Stimulated activated CD4-positive, alpha-beta T cell treated with anti-CD3 and anti-CD28 coated beads, Interleukin-1b, Interleukin-23, amount 100 ng/mL, for 48 hours (primary cell): ENCODE results near the gene PYGB.

Experiments
- DNase-seq: peaks from one replicate; pipeline ENCODE4 v3.0.0-alpha.2; 2020

PYGB gene

DNA sequence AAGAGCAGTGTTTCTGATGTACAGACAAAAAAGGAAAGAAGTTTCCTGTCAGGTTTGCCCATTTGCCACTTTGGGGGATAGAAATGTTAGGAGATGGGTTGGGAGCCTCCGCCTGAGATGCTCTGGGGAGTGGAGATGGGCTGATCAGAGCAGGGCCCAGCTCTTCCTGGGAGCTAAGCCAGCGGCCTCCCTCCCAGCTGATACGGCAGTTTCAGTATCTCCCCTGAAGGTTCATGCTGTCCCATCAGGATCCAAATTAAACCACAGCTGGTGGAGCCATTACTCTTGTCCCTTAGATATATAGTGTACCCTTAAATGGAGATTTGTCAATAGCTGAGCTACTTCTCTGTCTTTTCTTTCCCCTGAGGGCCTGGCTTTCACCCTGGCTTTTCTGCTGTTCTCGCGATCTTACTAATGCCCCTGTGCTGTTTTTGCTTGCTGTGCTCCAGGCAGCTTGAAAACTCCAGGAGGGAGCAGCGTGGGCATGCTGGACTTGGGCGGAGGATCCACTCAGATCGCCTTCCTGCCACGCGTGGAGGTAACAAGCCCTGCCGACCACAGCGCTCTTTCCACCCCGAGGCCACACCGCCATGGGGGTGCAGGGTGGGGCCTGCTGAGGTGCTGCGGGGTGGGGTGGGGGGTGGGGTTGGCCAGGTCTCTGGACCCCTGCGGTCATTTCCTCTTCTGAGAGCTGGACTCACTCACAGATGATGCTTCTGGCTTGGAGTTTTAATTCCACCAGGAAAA lies 31.5 kb upstream of the PYGB start:
- no peak for DNase-seq

DNA sequence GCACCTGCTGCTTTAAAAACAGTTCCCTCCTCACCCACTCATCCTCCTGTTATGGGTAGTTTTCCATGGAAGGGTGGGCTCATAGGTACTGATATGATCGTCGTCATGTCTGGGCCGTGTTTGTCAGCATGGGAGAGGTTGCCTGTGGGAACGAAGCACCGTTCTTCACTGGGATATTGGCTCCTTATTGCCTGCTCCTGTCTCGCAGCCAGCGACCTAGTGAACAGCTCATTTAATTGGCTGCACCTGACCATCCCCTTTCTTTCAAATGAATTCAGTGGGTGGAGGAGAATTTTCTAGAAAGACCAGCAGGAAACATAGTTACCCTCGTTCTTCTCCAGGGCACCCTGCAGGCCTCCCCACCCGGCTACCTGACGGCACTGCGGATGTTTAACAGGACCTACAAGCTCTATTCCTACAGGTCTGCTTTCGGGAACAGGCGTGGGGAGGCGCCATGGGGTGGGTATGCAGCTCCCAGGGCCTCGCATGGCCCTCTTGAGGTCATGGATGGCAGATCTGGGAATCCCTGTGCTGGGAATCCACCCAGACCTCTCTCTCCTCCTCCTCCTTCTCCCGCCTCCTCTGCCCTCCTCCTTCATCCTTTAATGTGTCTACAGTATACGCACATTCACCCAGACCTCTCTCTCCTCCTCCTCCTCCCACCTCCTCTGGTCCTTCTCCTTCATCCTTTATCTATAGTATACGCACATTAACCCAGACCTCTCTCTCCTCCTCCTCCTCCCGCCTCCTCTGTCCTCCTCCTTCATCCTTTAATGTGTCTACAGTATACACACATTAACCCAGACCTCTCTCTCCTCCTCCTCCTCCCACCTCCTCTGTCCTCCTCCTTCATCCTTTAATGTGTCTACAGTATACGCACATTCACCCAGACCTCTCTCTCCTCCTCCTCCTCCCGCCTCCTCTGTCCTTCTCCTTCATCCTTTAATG lies 30.4 kb upstream of the PYGB start:
- DNase-seq = no peak

DNA sequence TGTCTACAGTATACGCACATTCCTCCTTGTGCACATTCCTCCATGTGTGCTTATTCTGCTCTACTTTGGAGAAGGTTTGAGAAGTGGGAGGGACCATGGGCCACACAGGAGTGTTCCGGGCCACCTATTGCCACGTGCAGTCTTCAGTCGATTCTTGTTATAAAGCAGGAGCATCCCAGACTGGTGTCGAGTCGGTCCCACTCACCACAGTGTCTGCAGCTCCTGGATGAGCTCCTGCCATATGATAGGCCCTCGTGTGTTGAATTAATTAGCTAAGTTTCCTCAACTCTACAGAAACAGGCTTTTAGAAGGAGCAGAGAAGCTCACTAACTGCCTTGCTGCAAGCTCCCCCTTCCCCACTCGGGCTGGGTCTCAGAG lies 29.8 kb upstream of the PYGB start:
- DNase-seq = no peak

GRCh38 chr20:25218492-25218891 lies 29.4 kb upstream of the PYGB start:
- no peak for DNase-seq

- DNase-seq = no peak
Measured at GRCh38 chr20:25219365-25219764, 28.5 kb upstream of the PYGB start.

- no peak for DNase-seq
Measured at GRCh38 chr20:25220021-25220730, 27.7 kb upstream of the PYGB start.

GRCh38 chr20:25220810-25221591 lies 26.9 kb upstream of the PYGB start:
- DNase-seq = no peak

DNA sequence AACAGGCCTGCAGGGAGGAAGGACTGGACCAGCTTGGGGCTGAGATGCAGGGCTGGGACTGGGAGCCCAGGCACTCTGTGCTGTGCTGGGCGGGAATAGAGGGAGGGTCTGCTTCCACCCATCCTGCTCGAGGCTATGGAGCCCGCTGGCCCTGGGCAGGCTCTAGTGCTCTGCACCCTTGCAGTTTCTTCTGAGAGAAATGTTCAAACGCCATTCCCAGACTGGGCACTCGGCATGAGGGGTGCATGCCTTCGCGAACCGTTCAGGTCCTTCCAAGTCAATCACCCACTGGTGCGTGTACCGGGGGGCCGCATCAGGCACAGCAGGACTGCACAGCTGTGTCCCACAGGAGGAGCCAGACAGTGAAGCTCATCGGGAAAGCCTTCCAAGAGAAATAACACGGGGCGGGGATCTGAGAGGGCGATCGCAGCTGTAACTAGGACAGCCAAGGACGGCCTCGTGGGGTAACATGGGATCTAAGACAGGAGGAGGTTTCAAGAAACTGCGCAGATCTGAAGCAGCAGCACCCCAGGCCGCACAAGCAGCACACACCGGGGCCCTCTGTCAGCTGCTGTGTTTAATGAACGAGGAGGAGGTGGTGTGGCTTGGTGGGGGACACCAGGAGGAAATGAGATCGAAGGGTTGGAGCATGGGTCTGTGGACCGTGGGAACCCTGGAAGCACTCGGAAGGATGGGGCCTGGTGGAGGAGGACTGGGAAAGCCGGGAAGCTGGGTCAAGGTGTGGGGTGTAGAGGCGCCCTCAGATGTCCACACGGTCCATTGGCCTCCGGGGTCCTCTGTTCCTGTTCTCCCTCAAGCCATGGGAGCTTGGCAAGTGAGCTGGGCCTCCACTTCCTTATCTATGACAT lies 26.1 kb upstream of the PYGB start:
- DNase-seq = no peak

DNA sequence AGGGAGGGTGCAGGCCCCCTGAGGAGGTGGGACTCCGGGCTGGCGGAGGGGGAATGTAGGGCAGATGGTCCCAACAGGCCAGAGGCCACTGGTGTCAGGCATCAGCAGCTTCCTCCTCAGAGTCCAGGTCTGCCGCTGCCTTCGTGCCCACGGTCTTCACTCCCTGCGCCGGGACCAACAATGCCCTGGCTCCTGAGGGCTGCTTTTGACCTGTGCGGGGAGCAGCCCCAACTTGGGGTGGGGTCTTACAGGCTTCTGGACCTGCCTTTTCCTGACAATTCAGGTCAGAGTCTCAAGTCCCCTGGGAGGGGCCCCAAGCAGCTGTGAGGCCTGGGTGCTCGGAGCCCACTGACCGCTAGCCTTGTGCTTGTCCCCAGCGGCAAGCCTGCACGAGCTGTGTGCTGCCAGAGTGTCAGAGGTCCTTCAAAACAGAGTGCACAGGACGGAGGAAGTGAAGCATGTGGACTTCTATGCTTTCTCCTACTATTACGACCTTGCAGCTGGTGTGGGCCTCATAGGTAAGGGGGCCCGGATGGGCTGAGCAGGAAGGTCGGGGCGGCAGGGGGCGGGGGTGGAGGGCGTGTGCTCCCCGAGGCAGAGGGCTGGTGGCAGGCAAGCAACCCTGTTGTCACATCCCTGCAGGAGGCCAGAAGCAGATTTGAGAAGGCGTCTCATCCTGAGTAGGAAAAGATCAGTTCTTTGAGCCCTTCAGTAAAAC lies 25.3 kb upstream of the PYGB start:
- DNase-seq = no peak

GRCh38 chr20:25223179-25223661 lies 24.7 kb upstream of the PYGB start:
- peak; percentile 70 for DNase-seq

DNA sequence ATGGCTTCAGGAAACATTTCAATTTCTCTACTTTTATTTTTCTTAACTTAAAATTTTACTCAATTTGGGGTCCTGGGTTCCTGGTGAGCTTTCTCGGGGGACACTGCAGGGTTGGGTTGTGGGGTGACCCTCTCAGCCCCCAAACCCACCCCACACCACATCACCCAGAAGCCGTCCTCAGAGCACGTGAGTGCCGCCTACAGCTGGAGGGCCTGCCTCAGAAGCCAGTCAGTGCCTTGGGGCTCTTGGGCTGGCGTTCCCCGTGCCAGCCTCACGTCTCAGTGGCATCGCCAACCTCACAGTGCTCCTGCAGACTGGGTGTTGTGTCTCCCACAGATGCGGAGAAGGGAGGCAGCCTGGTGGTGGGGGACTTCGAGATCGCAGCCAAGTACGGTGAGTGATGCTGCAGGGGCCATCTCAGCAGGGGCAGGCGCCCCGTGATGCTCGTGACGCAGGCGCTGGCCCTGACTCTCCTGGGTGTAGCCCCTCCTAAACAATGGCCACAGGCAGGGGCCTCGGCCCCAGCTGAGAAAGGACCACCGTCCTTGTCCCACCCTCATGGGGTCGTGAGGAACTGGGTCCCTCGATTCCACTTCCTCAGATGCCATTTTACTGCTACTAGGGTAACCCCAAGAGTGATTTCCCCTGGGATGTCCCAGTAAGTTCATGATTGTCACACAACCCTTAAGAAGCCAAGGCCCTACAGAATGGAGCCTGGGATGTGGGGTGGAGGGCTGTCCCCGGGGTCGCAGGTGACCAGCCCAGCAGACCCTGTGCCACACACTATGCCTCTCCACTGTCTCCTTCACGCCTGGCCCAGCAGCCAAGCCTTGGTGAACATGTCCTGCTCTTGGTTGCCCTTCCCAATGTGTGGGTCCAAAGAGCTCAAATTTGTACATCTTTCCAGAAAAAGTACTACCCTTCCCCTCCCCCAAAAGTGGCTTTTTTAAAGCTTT lies 23.8 kb upstream of the PYGB start:
- DNase-seq = no peak

DNA sequence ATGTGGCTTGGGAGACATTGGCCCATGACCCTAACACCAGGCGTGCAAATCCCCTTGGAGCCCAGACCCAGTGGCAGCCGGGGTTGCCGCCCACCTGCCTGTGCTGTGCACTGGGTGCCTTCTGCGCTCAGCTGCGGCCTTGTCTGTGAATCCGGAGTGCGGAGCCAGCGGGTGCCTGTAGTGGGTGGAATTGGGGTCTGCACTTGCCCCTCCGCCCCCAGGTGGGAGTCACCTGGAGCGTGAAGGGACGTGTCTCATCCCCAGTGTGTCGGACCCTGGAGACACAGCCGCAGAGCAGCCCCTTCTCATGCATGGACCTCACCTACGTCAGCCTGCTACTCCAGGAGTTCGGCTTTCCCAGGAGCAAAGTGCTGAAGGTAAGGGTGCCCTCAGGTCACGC lies 22.9 kb upstream of the PYGB start:
- no peak for DNase-seq

GRCh38 chr20:25225642-25226432 lies 22.0 kb upstream of the PYGB start:
- DNase-seq = no peak

DNA sequence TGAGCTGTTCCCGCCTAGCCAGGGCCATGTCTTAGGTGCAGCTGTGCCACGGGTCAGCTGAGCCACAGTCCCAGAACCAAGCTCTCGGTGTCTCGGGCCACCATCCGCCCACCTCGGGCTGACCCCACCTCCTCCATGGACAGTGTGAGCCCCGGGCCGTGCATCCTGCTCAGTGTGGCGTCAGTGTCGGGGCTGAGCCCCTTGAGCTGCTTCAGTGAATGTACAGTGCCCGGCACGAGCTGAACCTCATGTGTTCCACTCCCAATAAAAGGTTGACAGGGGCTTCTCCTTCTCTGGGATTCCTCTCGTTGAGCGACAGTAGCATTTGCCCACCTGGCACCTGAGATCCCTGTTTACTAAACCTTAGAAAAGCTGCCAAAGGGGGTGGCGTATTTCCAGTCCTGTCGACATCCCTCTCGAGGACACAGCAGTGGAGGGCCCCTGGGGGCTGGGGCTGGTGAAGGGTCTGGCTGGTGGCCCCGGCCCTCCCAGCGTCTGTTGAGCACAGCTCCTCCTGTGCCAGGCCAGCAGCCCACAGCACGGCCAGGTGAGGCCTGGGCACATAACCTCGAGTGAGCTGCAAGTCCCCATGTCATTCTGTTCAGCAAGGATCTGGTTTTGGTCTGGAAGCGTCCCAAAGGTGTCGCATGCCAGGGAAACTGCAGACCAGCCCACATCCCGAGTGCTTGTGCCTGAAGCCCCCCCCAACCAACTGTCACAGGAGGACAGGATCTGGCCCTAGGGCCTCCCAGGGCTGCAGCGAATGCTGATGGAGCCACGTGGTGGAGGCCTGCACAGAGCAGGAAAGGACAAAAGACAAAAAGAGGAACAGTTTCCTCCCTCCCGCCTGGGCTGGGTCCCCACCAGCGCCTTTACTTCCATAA lies 21.2 kb upstream of the PYGB start:
- no peak for DNase-seq

DNA sequence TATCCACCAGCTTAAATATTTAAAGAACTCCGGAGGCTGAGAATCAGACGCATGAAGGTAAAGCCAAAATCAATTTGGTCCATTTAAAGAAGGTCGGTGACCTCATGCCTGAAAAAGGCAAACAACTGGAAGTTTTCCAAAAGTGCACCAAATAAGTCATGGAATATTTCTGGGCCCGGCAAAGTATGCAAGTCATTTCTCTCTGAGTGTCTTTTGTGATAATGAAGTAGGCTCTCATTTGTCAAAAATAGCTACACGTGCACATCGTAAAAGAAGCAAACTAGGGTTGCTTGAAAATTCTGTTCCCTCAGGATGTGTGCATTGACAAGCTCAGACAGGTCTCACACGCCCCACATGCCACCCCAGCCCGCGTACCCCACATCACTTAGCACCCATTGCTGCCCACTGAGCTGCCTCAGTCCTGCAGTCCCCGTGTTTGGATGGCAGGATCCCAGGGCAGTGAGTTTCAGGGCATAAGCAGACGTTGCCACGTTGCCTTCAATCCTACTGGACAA lies 20.5 kb upstream of the PYGB start:
- DNase-seq = no peak

DNA sequence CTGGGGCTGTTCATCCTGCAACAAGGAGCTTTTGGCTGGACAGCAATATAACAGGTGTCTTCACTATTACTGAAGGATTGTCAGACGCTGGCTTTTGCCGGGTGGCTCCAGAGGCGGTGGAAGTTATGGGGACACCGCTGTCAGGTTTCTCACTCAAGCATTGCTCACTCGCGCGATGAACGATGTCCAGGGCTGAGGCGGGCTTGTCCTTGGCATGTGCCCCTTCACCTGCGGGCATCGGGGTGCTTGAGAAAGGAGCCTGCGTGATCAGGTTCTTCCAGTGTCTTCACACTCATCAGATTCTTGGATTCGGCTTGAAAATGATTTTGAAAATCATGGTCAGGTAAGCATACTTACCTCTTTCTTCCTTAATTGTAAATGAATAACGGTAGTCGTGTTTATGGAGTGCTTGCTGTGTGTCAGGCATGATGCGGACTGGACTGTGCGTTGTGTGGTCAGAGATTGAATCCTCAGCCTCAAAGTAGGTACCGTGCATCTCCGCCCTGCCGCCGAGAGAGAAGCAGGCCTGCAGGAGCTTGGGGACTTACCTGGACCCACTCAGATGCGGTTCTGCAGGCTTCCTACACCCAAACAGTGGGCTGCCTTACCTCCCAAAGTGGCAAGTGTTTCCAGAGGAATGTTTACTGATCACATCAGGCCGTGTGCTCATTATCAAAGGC lies 18.3 kb upstream of the PYGB start:
- no peak for DNase-seq
